ENCODE results near the gene ATP5ME. TPM values are rescaled to one million over a fixed set of nuclear protein-coding genes. Genes with fewer than 3 reads are reported as not detected.

ATP5ME gene
- total and polyA plus RNA-seq, 2 donors (not counting 1 experiment from before 2014, with no cell fraction given), result 257 to 356 TPM

GRCh38 chr4:658681-659667 is 15.1 kb downstream of the ATP5ME start:
- Histone ChIP-seq H3K27ac (ENCODE audit: insufficient read depth, low read length) (no peak overlapping the region), H3K79me2 (ENCODE audit: control insufficient read depth, insufficient read depth, low read length) (no peaks in the 10 kb centered on the region), H3K4me1 (ENCODE audit: control insufficient read depth, extremely low read depth, insufficient read depth, low read length) (no peaks in the 10 kb centered on the region), H3K36me3 (ENCODE audit: control insufficient read depth, insufficient read depth, low read length) (no peaks in the 10 kb centered on the region), H3K9me3 (ENCODE audit: control insufficient read depth, insufficient read depth, low read depth, low read length) (no peaks in the 10 kb centered on the region), H2AFZ (ENCODE audit: low read length) (no peak overlapping the region), H4K20me1 (ENCODE audit: control insufficient read depth, extremely low read depth, insufficient read depth, low read length) (no peaks in the 10 kb centered on the region), H3K27me3 (ENCODE audit: control insufficient read depth, insufficient read depth, low read length) (peaks cover 3% of the 10 kb centered on the region), H3K4me2 (ENCODE audit: extremely low read depth, insufficient read depth, low read length) (no peak overlapping the region), H3K9ac (ENCODE audit: insufficient read depth, low read length) (no peak overlapping the region), H3K4me3 (replicated peaks in 1 of 4; ENCODE audit: control extremely low read depth in 1 of 4, insufficient read depth in 1 of 4, low read depth in 3 of 4, low read length in 4 of 4) (no peak overlapping the region)
- DNase-seq (ENCODE audit: low read depth in 2 of 2), result no peak
- no peak for TF ChIP-seq CTCF (conservative IDR thresholded peaks at IDR 0.05 in 1 of 2, IDR thresholded peaks at IDR 0.05 in 1 of 2; ENCODE audit: low read depth in 1 of 2, low read length in 2 of 2)
- no peak for TF ChIP-seq EZH2 (IDR thresholded peaks at IDR 0.05; ENCODE audit: low read length, missing control alignments)

- no peak for TF ChIP-seq EZH2 (IDR thresholded peaks at IDR 0.05; ENCODE audit: low read length, missing control alignments)
- TF ChIP-seq CTCF (conservative IDR thresholded peaks at IDR 0.05 in 1 of 2, IDR thresholded peaks at IDR 0.05 in 1 of 2; ENCODE audit: low read depth in 1 of 2, low read length in 2 of 2), result no peak
- H3K4me1 ChIP-seq (ENCODE audit: control insufficient read depth, extremely low read depth, insufficient read depth, low read length), result no peaks in the 10 kb centered on the region
- H3K36me3 ChIP-seq (ENCODE audit: control insufficient read depth, insufficient read depth, low read length), result no peaks in the 10 kb centered on the region
- H2AFZ ChIP-seq (ENCODE audit: low read length), result no peak overlapping the region
- H3K79me2 ChIP-seq (ENCODE audit: control insufficient read depth, insufficient read depth, low read length), result no peaks in the 10 kb centered on the region
- H3K27me3 ChIP-seq (ENCODE audit: control insufficient read depth, insufficient read depth, low read length), result peaks cover 1% of the 10 kb centered on the region
- no peak overlapping the region for H3K4me2 ChIP-seq (ENCODE audit: extremely low read depth, insufficient read depth, low read length)
- no peak for DNase-seq (ENCODE audit: low read depth in 2 of 2)
- H3K4me3 ChIP-seq (replicated peaks in 1 of 4; ENCODE audit: control extremely low read depth in 1 of 4, insufficient read depth in 1 of 4, low read depth in 3 of 4, low read length in 4 of 4), result no peak overlapping the region
- no peaks in the 10 kb centered on the region for H3K9me3 ChIP-seq (ENCODE audit: control insufficient read depth, insufficient read depth, low read depth, low read length)
- H3K27ac ChIP-seq (ENCODE audit: insufficient read depth, low read length), result no peak overlapping the region
- no peak overlapping the region for H3K9ac ChIP-seq (ENCODE audit: insufficient read depth, low read length)
- no peaks in the 10 kb centered on the region for H4K20me1 ChIP-seq (ENCODE audit: control insufficient read depth, extremely low read depth, insufficient read depth, low read length)
Observed at GRCh38 chr4:657834-658667, 16.0 kb downstream of the ATP5ME start.

- no peaks in the 10 kb centered on the region for H3K79me2 ChIP-seq (ENCODE audit: control insufficient read depth, insufficient read depth, low read length)
- no peak overlapping the region for H3K4me2 ChIP-seq (ENCODE audit: extremely low read depth, insufficient read depth, low read length)
- H3K27ac ChIP-seq (ENCODE audit: insufficient read depth, low read length), result no peak overlapping the region
- H3K9ac ChIP-seq (ENCODE audit: insufficient read depth, low read length), result no peak overlapping the region
- TF ChIP-seq EZH2 (IDR thresholded peaks at IDR 0.05; ENCODE audit: low read length, missing control alignments), result no peak
- TF ChIP-seq CTCF (conservative IDR thresholded peaks at IDR 0.05 in 1 of 2, IDR thresholded peaks at IDR 0.05 in 1 of 2; ENCODE audit: low read depth in 1 of 2, low read length in 2 of 2), result no peak
- H3K4me1 ChIP-seq (ENCODE audit: control insufficient read depth, extremely low read depth, insufficient read depth, low read length), result no peaks in the 10 kb centered on the region
- no peaks in the 10 kb centered on the region for H3K9me3 ChIP-seq (ENCODE audit: control insufficient read depth, insufficient read depth, low read depth, low read length)
- no peaks in the 10 kb centered on the region for H3K36me3 ChIP-seq (ENCODE audit: control insufficient read depth, insufficient read depth, low read length)
- DNase-seq (ENCODE audit: low read depth in 2 of 2), result no peak
- H2AFZ ChIP-seq (ENCODE audit: low read length), result no peak overlapping the region
- H4K20me1 ChIP-seq (ENCODE audit: control insufficient read depth, extremely low read depth, insufficient read depth, low read length), result no peaks in the 10 kb centered on the region
- no peak overlapping the region for H3K4me3 ChIP-seq (replicated peaks in 1 of 4; ENCODE audit: control extremely low read depth in 1 of 4, insufficient read depth in 1 of 4, low read depth in 3 of 4, low read length in 4 of 4)
- no peaks in the 10 kb centered on the region for H3K27me3 ChIP-seq (ENCODE audit: control insufficient read depth, insufficient read depth, low read length)
Observed at GRCh38 chr4:657338-657833, 16.7 kb downstream of the ATP5ME start.

Data from fibroblast of lung (primary cell).